HL-60 (cell line): ENCODE data around the gene ADGRD2.

Source experiments
- GABPA ChIP-seq: IDR thresholded peaks from 2 replicates; pipeline ENCODE4 v1.6.1; 2012; ENCODE audit warnings: low read depth
- POLR2AphosphoS5 ChIP-seq: IDR thresholded peaks from 2 replicates; pipeline ENCODE4 v1.6.1; 2012; ENCODE audit warnings: low read depth
- TF ChIP-seq, protein P1 (sequence below): IDR thresholded peaks from one replicate; pipeline ENCODE4 v1.5.1; 2011; ENCODE audit warnings: low read length, control low read depth, inconsistent platforms; ENCODE audit not compliant: insufficient read depth
- TF ChIP-seq, protein P2 (sequence below): IDR thresholded peaks from 2 replicates; pipeline ENCODE4 v1.6.1; 2012; ENCODE audit warnings: low read depth; ENCODE audit not compliant: insufficient replicate concordance

DNA sequence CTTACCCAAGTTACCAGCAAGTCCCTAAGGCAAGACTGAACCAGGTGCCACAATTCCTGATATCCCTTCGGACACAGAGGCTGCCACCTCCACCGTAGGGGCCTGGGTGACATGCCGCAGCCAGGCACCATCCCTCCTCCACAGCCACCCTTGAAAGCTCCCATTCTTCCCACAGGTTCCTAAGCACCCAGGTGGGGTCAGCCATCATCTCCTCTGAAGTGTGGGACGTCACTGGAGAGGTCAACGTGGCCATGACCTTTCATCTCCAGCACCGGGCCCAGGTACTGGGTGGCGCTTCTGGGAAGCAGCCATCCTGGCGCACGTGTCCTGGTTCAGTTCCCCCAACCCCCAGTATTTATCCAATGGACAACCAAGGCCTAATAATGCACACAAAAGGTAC lies 8.2 kb downstream of the ADGRD2 start:
- TF ChIP-seq, protein P1, sequence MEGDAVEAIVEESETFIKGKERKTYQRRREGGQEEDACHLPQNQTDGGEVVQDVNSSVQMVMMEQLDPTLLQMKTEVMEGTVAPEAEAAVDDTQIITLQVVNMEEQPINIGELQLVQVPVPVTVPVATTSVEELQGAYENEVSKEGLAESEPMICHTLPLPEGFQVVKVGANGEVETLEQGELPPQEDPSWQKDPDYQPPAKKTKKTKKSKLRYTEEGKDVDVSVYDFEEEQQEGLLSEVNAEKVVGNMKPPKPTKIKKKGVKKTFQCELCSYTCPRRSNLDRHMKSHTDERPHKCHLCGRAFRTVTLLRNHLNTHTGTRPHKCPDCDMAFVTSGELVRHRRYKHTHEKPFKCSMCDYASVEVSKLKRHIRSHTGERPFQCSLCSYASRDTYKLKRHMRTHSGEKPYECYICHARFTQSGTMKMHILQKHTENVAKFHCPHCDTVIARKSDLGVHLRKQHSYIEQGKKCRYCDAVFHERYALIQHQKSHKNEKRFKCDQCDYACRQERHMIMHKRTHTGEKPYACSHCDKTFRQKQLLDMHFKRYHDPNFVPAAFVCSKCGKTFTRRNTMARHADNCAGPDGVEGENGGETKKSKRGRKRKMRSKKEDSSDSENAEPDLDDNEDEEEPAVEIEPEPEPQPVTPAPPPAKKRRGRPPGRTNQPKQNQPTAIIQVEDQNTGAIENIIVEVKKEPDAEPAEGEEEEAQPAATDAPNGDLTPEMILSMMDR, result no peak
- TF ChIP-seq GABPA (no peak), POLR2AphosphoS5 (no peak)
- TF ChIP-seq, protein P2, sequence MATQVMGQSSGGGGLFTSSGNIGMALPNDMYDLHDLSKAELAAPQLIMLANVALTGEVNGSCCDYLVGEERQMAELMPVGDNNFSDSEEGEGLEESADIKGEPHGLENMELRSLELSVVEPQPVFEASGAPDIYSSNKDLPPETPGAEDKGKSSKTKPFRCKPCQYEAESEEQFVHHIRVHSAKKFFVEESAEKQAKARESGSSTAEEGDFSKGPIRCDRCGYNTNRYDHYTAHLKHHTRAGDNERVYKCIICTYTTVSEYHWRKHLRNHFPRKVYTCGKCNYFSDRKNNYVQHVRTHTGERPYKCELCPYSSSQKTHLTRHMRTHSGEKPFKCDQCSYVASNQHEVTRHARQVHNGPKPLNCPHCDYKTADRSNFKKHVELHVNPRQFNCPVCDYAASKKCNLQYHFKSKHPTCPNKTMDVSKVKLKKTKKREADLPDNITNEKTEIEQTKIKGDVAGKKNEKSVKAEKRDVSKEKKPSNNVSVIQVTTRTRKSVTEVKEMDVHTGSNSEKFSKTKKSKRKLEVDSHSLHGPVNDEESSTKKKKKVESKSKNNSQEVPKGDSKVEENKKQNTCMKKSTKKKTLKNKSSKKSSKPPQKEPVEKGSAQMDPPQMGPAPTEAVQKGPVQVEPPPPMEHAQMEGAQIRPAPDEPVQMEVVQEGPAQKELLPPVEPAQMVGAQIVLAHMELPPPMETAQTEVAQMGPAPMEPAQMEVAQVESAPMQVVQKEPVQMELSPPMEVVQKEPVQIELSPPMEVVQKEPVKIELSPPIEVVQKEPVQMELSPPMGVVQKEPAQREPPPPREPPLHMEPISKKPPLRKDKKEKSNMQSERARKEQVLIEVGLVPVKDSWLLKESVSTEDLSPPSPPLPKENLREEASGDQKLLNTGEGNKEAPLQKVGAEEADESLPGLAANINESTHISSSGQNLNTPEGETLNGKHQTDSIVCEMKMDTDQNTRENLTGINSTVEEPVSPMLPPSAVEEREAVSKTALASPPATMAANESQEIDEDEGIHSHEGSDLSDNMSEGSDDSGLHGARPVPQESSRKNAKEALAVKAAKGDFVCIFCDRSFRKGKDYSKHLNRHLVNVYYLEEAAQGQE, result no peak
